Lung (tissue), 12 donors: Measurements from ENCODE around the gene HS6ST1. TPM values are rescaled to one million over a fixed set of nuclear protein-coding genes. Genes with fewer than 3 reads are reported as not detected.

Experiments
- ATAC-seq: fragments of 200-7000 bp; cut with Tn5 transposase; one replicate; pipeline ENCODE4 v1.9.1; 2020; ENCODE audit warnings: moderate number of reproducible peaks; ENCODE audit not compliant: insufficient read depth, low FRiP score
- DNase-seq, 3 donors: peaks; one replicate each; pipeline ENCODE4 v3.0.0-alpha.2; 2013 to 2017
- H3K27ac ChIP-seq, 2 donors: one replicate each; pipeline ENCODE4 v1.5.1; 2013; ENCODE audit warnings: mild to moderate bottlenecking in 2 of 2, moderate library complexity in 2 of 2, control low read depth in 1 of 2, inconsistent platforms in 1 of 2, low read depth in 1 of 2, low read length in 1 of 2
- H3K27me3 ChIP-seq, 3 donors: one replicate each; pipeline ENCODE4 v1.5.1; 2013; ENCODE audit warnings: low read length in 2 of 3; ENCODE audit not compliant: control insufficient read depth in 3 of 3, insufficient read depth in 3 of 3
- H3K36me3 ChIP-seq, 4 donors: one replicate each; pipeline ENCODE4 v1.5.1; 2013; ENCODE audit warnings: low read length in 4 of 4, mild to moderate bottlenecking in 1 of 4, moderate library complexity in 1 of 4; ENCODE audit not compliant: control insufficient read depth in 4 of 4, insufficient read depth in 4 of 4
- H3K4me1 ChIP-seq, 5 donors: one replicate each; pipeline ENCODE4 v1.5.1; 2013; ENCODE audit warnings: low read length in 5 of 5, mild to moderate bottlenecking in 2 of 5, moderate library complexity in 1 of 5; ENCODE audit not compliant: control insufficient read depth in 5 of 5, insufficient read depth in 5 of 5
- H3K4me3 ChIP-seq: one replicate; pipeline ENCODE4 v1.5.1; 2013; ENCODE audit warnings: mild to moderate bottlenecking, control low read depth, moderate library complexity
- H3K9ac ChIP-seq, 2 donors: one replicate each; pipeline ENCODE4 v1.5.1; 2013; ENCODE audit warnings: low read length in 2 of 2, control low read depth in 1 of 2; ENCODE audit not compliant: insufficient read depth in 1 of 2
- H3K9me3 ChIP-seq, 4 donors: one replicate each; pipeline ENCODE4 v1.5.1; 2013; ENCODE audit warnings: low read length in 3 of 4, mild to moderate bottlenecking in 1 of 4, moderate library complexity in 1 of 4; ENCODE audit not compliant: control insufficient read depth in 4 of 4, insufficient read depth in 3 of 4
- CTCF ChIP-seq: IDR thresholded peaks from 2 replicates; pipeline ENCODE4 v1.5.1; 2012; ENCODE audit warnings: mild to moderate bottlenecking; ENCODE audit errors: control extremely low read depth, extremely low read depth
- WGBS, 2 donors: extraction: QIAGEN DNeasy Blood & Tissue Kit; methylation state at CpG; one replicate each; pipeline ENCODE4 v1.1.7; 2013; 5-methylcytosine and 5-hydroxymethylcytosine counted together
- polyA plus RNA-seq, 2 donors: library from polyadenylated mRNA; stranded (reverse); fragments of 200-250 nt; gene quantifications; one replicate each; pipeline ENCODE4 v1.2.1, GENCODE V29; 2013
- total RNA-seq, 2 donors: library from RNA; depleted of rRNA in 1 of 2; stranded (reverse); fragments of >200 nt in 1 of 2; gene quantifications; one replicate each; pipeline ENCODE4 v1.2.1, GENCODE V29; 2014 to 2021
- donor health status: control.
- donor health status: control.
- donor health status: Bipolar disorder and iron deficiency.
- donor health status: healthy.
- donor health status: DM: yes; HTN: yes; CAD: no.

The HS6ST1 gene
- total and polyA plus RNA-seq, 4 donors: 15.1 to 37.7 (median 29.1) TPM

- peaks cover 0 to 37% (median 7%) of the 10 kb centered on the region in 5 donors for H3K4me1 ChIP-seq
- no peak for TF ChIP-seq CTCF
- H3K9ac ChIP-seq: no peak overlapping the region
- H3K27ac ChIP-seq: peak overlapping the region in 1 of 2 donors; percentile 63
- H3K36me3 ChIP-seq: no peaks in the 10 kb centered on the region
- no peak overlapping the region for H3K4me3 ChIP-seq
- ATAC-seq (no peak), DNase-seq (peak; percentile 86 to 91 (median 90))
- H3K9me3 ChIP-seq: no peaks in the 10 kb centered on the region
- 44 to 76% methylated on average over 6 of the region's 6 CpGs for WGBS, 2 donors
- H3K27me3 ChIP-seq: no peaks in the 10 kb centered on the region
Measured at GRCh38 chr2:128362889-128363228, 44.2 kb upstream of the HS6ST1 start.

GRCh38 chr2:128362176-128362888 is 43.7 kb upstream of the HS6ST1 start:
- peak in 1 of 3 donors; percentile 18 for DNase-seq
- Histone ChIP-seq H3K4me3 (no peak overlapping the region), H3K4me1 (peaks cover 0 to 32% (median 7%) of the 10 kb centered on the region in 5 donors), H3K9ac (no peak overlapping the region), H3K27me3 (no peaks in the 10 kb centered on the region), H3K9me3 (no peaks in the 10 kb centered on the region), H3K27ac (peak overlapping the region in 1 of 2 donors; percentile 63), H3K36me3 (no peaks in the 10 kb centered on the region)
- ATAC-seq: no peak
- WGBS, 2 donors: 79 to 89% methylated on average over 12 of the region's 12 CpGs
- TF ChIP-seq CTCF: no peak

DNA sequence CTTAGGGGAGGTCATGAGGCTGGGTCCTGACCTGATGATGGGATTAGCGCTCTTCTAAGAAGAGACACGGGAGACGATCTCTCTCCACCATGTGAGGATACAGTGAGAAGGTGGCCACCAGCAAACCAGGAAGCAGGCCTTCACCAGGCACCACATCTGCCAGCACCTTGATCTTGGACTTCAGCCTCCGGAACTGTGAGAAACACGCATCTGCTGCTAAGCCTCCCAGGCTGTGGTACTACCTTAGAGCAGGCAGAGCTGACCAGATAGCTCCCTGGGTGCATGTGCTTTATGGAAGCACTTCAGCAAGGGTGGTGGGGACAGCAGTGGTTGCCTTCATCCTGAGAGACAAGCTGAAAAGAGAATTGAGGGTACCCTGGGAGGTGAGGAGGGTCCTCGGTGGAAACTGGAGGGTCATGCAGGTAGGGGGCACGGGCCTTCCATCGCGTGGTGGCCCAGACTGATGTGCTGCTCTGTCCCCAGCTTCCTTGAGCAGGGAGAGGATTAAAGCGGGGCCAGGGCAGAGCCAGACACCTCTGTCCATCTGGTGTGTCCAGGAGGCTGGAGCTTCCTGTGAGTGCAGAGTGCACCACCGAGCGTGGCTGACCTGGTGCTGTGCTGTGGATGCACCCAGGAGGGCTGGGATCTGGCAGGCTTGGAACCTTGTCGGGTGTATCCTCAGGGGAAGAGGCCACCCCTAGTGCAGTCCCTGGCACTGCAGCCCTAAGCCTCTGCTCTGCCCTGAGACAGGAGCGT is 42.9 kb upstream of the HS6ST1 start:
- H3K27me3 ChIP-seq: no peaks in the 10 kb centered on the region
- no peaks in the 10 kb centered on the region for H3K36me3 ChIP-seq
- no peak overlapping the region for H3K9ac ChIP-seq
- no peak for DNase-seq
- peaks cover 0 to 24% (median 7%) of the 10 kb centered on the region in 5 donors for H3K4me1 ChIP-seq
- no peak overlapping the region for H3K4me3 ChIP-seq
- no peak for ATAC-seq
- no peak for TF ChIP-seq CTCF
- H3K9me3 ChIP-seq: no peaks in the 10 kb centered on the region
- 91 to 95% methylated on average over 14 of the region's 14 CpGs for WGBS, 2 donors
- no peak overlapping the region for H3K27ac ChIP-seq
